ENCODE measurements around the gene CAMK1D. TPM values are rescaled to one million over a fixed set of nuclear protein-coding genes. Genes with fewer than 3 reads are reported as not detected.
"Not testable (repeated sequence)": the region's sequence is repeated elsewhere in the genome, so short reads cannot be mapped to it uniquely, and the experiment has no call there.

Gene CAMK1D
- total and polyA plus RNA-seq, 2 donors (not counting 3 experiments of a cell fraction or from before 2014, with no cell fraction given): 0.37 to 4.2 TPM

- no peak overlapping the region for H3K4me3 ChIP-seq (replicated peaks in 1 of 3; ENCODE audit: insufficient read depth in 1 of 3, low read depth in 1 of 3, low read length in 3 of 3)
- H4K20me1 ChIP-seq (replicated peaks; ENCODE audit: control insufficient read depth, extremely low read depth, insufficient read depth, low read length): no peaks in the 10 kb centered on the region
- no peaks in the 10 kb centered on the region for H3K36me3 ChIP-seq (ENCODE audit: control insufficient read depth in 2 of 2, extremely low read depth in 1 of 2, insufficient read depth in 2 of 2, low read length in 2 of 2)
- DNase-seq (ENCODE audit: low read depth, low spot score) (no peak), FAIRE-seq (no peak)
- no peak overlapping the region for H2AFZ ChIP-seq (ENCODE audit: low read depth, low read length)
- BruUV-seq (replicated peaks): no TSS peak
- H3K9ac ChIP-seq (replicated peaks; ENCODE audit: extremely low read depth, insufficient read depth, low read length): no peak overlapping the region
- no peak for TF ChIP-seq JUN (IDR thresholded peaks at IDR 0.05; ENCODE audit: borderline replicate concordance, insufficient read depth, insufficient read length, low read depth)
- no peak for TF ChIP-seq POLR2AphosphoS5 (IDR thresholded peaks at IDR 0.05; ENCODE audit: insufficient read depth, low read depth, low read length)
- TF ChIP-seq FOS (IDR thresholded peaks at IDR 0.05; ENCODE audit: borderline replicate concordance, insufficient read depth, low read length): no peak
- TF ChIP-seq POLR2A (IDR thresholded peaks at IDR 0.05; ENCODE audit: low read depth, low read length): no peak
- no peak for TF ChIP-seq EZH2 (IDR thresholded peaks at IDR 0.05; ENCODE audit: borderline replicate concordance, low read depth, low read length, severe bottlenecking)
- no peak for TF ChIP-seq MYC (IDR thresholded peaks at IDR 0.05; ENCODE audit: low read depth, low read length)
- no peak for TF ChIP-seq MAX (IDR thresholded peaks at IDR 0.05; ENCODE audit: insufficient read depth, insufficient read length)
- no peak for TF ChIP-seq GATA2 (IDR thresholded peaks at IDR 0.05; ENCODE audit: insufficient read depth, insufficient read length, low read depth, low read length)
- TF ChIP-seq CTCF (IDR thresholded peaks at IDR 0.05; ENCODE audit: extremely low read depth in 1 of 2, insufficient read depth in 1 of 2, low read depth in 1 of 2, low read length in 2 of 2): no peak
- dilution Hi-C loops (cut with MboI; ENCODE audit: extremely low pct_ligation_motif_present, low sequenced_read_pairs) (no loop called here), intact Hi-C loops (cut with micrococcal nuclease) (no loop called here)
- no peaks in the 10 kb centered on the region for H3K4me1 ChIP-seq (ENCODE audit: control insufficient read depth, extremely low read depth, insufficient read depth, low read length)
- ChIA-PET POLR2A (no interaction called here), CTCF (interaction anchor here (0.6 to 1.2 kb wide), 5 partner anchors 15 to 331 kb away, joined by 3 to 5 read pairs (median 3); no protein-coding TSS in a partner anchor)
- no peak overlapping the region for H3K27ac ChIP-seq (ENCODE audit: insufficient read depth, low read depth, low read length)
- H3K9me3 ChIP-seq (replicated peaks; ENCODE audit: control insufficient read depth, insufficient read depth, low read length): no peaks in the 10 kb centered on the region
- peaks cover 4 to 8% of the 10 kb centered on the region in 2 experiments for H3K27me3 ChIP-seq (ENCODE audit: control insufficient read depth in 2 of 2, insufficient read depth in 2 of 2, low read length in 2 of 2)
- H3K79me2 ChIP-seq (ENCODE audit: control insufficient read depth, insufficient read depth, low read length): no peaks in the 10 kb centered on the region
- no peak overlapping the region for H3K4me2 ChIP-seq (ENCODE audit: insufficient read depth, low read length)
- no peaks in the 10 kb centered on the region for H3K9me1 ChIP-seq (replicated peaks; ENCODE audit: control insufficient read depth, extremely low read depth, insufficient read depth, low read length)
These were observed 393.4 kb downstream of the CAMK1D start for GRCh38 chr10:12742771-12743170.

- H3K27ac ChIP-seq (ENCODE audit: insufficient read depth, low read depth, low read length); FAIRE-seq; DNase-seq (ENCODE audit: low read depth, low spot score); H2AFZ ChIP-seq (ENCODE audit: low read depth, low read length); H3K79me2 ChIP-seq (ENCODE audit: control insufficient read depth, insufficient read depth, low read length); H4K20me1 ChIP-seq (replicated peaks; ENCODE audit: control insufficient read depth, extremely low read depth, insufficient read depth, low read length); H3K4me2 ChIP-seq (ENCODE audit: insufficient read depth, low read length); H3K9me1 ChIP-seq (replicated peaks; ENCODE audit: control insufficient read depth, extremely low read depth, insufficient read depth, low read length); H3K36me3 ChIP-seq (ENCODE audit: control insufficient read depth in 2 of 2, extremely low read depth in 1 of 2, insufficient read depth in 2 of 2, low read length in 2 of 2); H3K9ac ChIP-seq (replicated peaks; ENCODE audit: extremely low read depth, insufficient read depth, low read length); H3K4me3 ChIP-seq (replicated peaks in 1 of 3; ENCODE audit: insufficient read depth in 1 of 3, low read depth in 1 of 3, low read length in 3 of 3); H3K9me3 ChIP-seq (replicated peaks; ENCODE audit: control insufficient read depth, insufficient read depth, low read length); dilution Hi-C loops (cut with MboI; ENCODE audit: extremely low pct_ligation_motif_present, low sequenced_read_pairs); H3K4me1 ChIP-seq (ENCODE audit: control insufficient read depth, extremely low read depth, insufficient read depth, low read length); POLR2A ChIA-PET; intact Hi-C loops (cut with micrococcal nuclease); CTCF ChIA-PET; BruUV-seq (replicated peaks): not testable (repeated sequence)
- H3K27me3 ChIP-seq (ENCODE audit: control insufficient read depth in 2 of 2, insufficient read depth in 2 of 2, low read length in 2 of 2): peaks cover 4 to 12% of the 10 kb centered on the region in 2 experiments
These were observed 394.1 kb downstream of the CAMK1D start for GRCh38 chr10:12743466-12743865.

All from endothelial cell of umbilical vein (primary cell).